ENCODE measurements around the gene PTGES3L. TPM values are rescaled to one million over a fixed set of nuclear protein-coding genes. Genes with fewer than 3 reads are reported as not detected.
A peak's percentile ranks its signal among the peaks of the same experiment; 100 is the strongest.
"Not testable (repeated sequence)": the region's sequence is repeated elsewhere in the genome, so short reads cannot be mapped to it uniquely, and the experiment has no call there.

PTGES3L gene
- total RNA-seq, 2 experiments from 2014 or later, result 0.37 to 0.86 TPM

DNA sequence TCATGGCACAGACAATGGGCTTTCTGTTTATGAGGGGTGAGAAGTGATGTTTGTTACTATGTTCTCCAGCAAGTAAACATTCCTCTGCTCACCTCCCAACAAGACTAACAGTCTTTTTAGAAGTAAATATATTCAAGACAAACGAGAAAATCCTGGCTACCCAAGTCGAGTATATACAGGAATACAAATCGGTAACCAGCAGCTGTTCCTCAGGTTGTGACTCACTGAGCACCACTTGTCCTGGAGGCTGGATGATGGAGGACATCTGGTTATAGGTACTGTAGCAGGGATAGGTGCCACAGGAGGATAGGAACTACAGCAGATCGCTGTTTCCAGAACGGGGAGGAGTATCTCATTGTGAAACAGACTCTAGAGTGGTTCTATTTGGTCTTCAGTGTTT is 13.0 kb upstream of the PTGES3L start:
- ChIA-PET CTCF (no interaction called here), POLR2A (interaction anchor here (0.6 kb wide), 1 partner anchor 179 kb away, joined by 3 read pairs; no protein-coding TSS in a partner anchor)
- Mint-ChIP-seq H3K4me1 (ENCODE audit: low read depth) (peaks cover 10% of the 10 kb centered on the region), H3K4me3 (no peak overlapping the region), H3K9me3 (ENCODE audit: insufficient read depth) (no peaks in the 10 kb centered on the region), H3K27ac (no peak overlapping the region), H3K36me3 (ENCODE audit: low read depth) (peaks cover 57% of the 10 kb centered on the region), H3K27me3 (ENCODE audit: low read depth) (no peaks in the 10 kb centered on the region)
- no peak for DNase-seq
- ATAC-seq, result no peak

DNA sequence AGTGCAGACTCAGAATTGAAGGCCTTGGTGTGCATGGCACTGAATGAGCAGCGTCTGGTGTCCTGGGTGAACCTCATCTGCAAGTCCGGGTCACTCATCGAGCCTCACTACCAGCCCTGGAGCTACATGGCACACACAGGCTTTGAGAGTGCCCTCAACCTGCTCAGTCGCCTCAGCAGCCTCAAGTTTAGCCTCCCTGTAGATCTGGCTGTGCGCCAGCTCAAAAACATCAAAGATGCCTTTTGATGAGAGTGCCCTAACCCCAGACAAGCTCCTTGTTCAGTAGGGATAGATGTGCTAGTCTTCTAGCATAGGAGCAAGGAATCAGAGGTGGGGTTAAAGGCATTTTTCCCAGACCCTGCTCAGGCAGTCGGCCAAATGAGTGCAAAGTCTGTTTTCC is 11.6 kb upstream of the PTGES3L start:
- ATAC-seq (no peak), DNase-seq (no peak)
- Mint-ChIP-seq H3K4me1 (ENCODE audit: low read depth) (no peaks in the 10 kb centered on the region), H3K27ac (peak overlapping the region; percentile 20), H3K9me3 (ENCODE audit: insufficient read depth) (no peaks in the 10 kb centered on the region), H3K36me3 (ENCODE audit: low read depth) (peaks cover 66% of the 10 kb centered on the region), H3K27me3 (ENCODE audit: low read depth) (no peaks in the 10 kb centered on the region), H3K4me3 (no peak overlapping the region)
- POLR2A ChIA-PET, result interaction anchor here (0.5 kb wide), 1 partner anchor 370 kb away, joined by 3 read pairs; no protein-coding TSS in a partner anchor
- CTCF ChIA-PET, result no interaction called here

DNA sequence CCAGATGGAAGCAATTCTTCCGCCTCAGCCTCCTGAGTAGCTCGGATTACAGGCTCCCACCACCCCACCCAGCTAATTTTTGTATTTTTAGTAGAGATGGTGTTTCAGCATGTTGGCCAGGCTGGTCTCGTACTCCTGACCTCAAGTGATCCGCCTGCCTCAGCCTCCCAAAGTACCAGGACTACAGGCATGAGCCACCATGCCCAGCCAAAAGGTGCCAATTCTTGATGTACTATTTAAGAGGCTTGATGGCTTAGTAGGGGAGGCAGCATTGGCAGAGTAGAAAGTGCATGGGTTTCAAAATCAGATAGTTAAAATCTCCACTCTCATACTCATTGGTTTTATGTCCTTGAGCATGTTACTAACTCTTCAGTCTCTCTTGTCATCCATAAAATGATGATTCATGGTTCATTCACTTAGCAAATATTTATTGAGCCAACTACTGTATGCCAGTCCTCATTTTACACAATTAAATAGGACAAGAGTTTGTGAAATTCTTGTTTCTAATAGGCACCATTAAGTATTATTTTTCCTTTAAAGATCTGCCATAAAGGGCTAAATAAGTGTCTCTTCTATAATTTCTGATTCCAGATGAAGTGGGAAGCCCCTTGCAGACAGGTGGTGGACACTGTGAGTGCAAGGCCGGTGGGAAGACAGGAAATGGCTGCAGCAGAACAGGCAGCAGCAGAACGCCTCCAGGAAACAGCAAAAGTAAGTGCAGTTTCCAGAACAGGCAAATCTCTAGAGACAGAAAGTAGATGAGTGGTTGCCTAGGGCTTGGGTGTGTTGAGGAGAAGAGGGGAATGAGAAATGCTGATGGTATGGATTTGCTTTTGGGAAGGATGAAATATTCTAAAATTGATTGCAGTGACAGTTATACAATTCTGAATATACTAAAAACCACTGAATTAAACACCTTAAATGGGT is 10.1 kb upstream of the PTGES3L start:
- H3K36me3 Mint-ChIP-seq (ENCODE audit: low read depth), result peaks cover 71% of the 10 kb centered on the region
- H3K27ac Mint-ChIP-seq, result no peak overlapping the region
- ATAC-seq (no peak), DNase-seq (no peak)
- H3K4me1 Mint-ChIP-seq (ENCODE audit: low read depth), result peaks cover 8% of the 10 kb centered on the region
- CTCF ChIA-PET, result no interaction called here
- H3K4me3 Mint-ChIP-seq, result no peak overlapping the region
- H3K27me3 Mint-ChIP-seq (ENCODE audit: low read depth), result no peaks in the 10 kb centered on the region
- no peaks in the 10 kb centered on the region for H3K9me3 Mint-ChIP-seq (ENCODE audit: insufficient read depth)
- POLR2A ChIA-PET, result interaction anchor here (0.7 kb wide), 1 partner anchor 8 kb away, joined by 3 read pairs; no protein-coding TSS in a partner anchor

DNA sequence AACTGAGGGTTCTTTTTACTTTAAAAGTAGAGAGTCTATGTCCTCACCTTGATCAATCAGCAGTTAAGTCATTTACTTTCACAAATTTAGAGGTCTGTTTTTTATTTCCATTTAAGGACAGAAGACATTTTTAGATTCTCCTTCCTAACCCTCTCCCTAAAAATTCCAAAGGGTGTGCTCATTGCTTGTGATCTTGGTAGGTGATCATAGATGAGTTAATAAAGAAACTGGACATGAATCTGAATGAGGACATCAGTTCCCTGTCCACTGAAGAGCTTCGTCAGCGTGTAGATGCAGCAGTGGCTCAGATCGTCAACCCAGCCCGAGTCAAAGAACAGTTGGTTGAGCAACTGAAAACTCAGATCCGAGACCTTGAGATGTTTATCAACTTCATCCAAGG is 9.3 kb upstream of the PTGES3L start:
- no peak overlapping the region for H3K4me3 Mint-ChIP-seq
- POLR2A ChIA-PET, result interaction anchor here (0.7 to 3.1 kb wide), 2 partner anchors 9 kb away, joined by 3 to 16 read pairs; partner anchors contain the start of gene RPL27
- H3K36me3 Mint-ChIP-seq (ENCODE audit: low read depth), result peaks cover 74% of the 10 kb centered on the region
- peaks cover 14% of the 10 kb centered on the region for H3K4me1 Mint-ChIP-seq (ENCODE audit: low read depth)
- H3K9me3 Mint-ChIP-seq (ENCODE audit: insufficient read depth), result no peaks in the 10 kb centered on the region
- no peak overlapping the region for H3K27ac Mint-ChIP-seq
- H3K27me3 Mint-ChIP-seq (ENCODE audit: low read depth), result no peaks in the 10 kb centered on the region
- CTCF ChIA-PET, result no interaction called here
- DNase-seq, result no peak
- no peak for ATAC-seq

DNA sequence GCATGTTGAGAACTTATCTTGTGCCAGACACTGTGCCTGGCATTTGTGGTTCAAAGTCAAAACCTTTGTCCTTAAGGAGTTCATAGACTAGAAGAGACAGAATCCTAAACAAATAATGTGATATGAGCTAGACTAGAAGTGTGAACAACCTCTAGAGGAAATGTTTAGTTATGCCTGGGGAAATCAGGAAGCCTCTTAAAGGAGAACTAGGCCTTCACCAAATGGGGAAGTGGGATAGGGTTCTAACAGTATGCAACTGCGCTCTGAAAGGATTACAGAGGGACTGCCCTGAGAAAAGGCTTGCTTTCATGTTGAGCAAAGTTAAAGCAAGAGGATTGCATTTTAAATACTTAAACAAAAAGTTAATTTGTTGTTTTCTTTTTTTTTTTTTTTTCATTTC is 5.3 kb upstream of the PTGES3L start:
- peaks cover 35% of the 10 kb centered on the region for H3K4me1 Mint-ChIP-seq (ENCODE audit: low read depth)
- ChIA-PET POLR2A (interaction anchor here (1.4 kb wide), 1 partner anchor 13 kb away, joined by 6 read pairs; the partner anchor contains the start of gene RPL27), CTCF (interaction anchor here (4.6 kb wide), 1 partner anchor 13 kb away, joined by 30 read pairs; the partner anchor contains the start of gene RPL27)
- no peaks in the 10 kb centered on the region for H3K27me3 Mint-ChIP-seq (ENCODE audit: low read depth)
- DNase-seq (no peak), ATAC-seq (no peak)
- peaks cover 61% of the 10 kb centered on the region for H3K36me3 Mint-ChIP-seq (ENCODE audit: low read depth)
- H3K4me3 Mint-ChIP-seq, result no peak overlapping the region
- H3K9me3 Mint-ChIP-seq (ENCODE audit: insufficient read depth), result no peaks in the 10 kb centered on the region
- H3K27ac Mint-ChIP-seq, result no peak overlapping the region

DNA sequence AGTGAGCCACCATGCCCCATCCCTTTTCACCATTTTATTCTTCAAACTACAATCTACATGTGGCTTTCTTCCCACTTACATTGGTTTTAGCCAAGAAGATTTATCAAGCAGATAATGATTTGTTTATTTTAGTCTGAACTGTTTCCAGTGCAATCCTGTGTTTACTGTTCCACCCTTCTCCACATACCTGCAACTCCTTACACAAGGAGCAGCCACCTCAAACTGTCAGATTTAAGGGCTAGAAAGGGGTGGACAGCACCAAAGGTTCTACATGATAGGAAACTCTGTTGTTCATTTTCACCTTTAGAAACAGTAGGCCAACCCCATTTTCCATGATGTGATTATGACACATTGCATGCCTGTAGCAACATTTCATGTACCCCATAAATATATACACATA is 2.4 kb upstream of the PTGES3L start:
- ATAC-seq (no peak), DNase-seq (no peak)
- CTCF ChIA-PET, result no interaction called here
- H3K27me3 Mint-ChIP-seq (ENCODE audit: low read depth), result no peaks in the 10 kb centered on the region
- H3K27ac Mint-ChIP-seq, result peak overlapping the region; percentile 46
- peak overlapping the region; percentile 96 for H3K4me3 Mint-ChIP-seq
- peaks cover 37% of the 10 kb centered on the region for H3K36me3 Mint-ChIP-seq (ENCODE audit: low read depth)
- H3K4me1 Mint-ChIP-seq (ENCODE audit: low read depth), result peaks cover 45% of the 10 kb centered on the region
- H3K9me3 Mint-ChIP-seq (ENCODE audit: insufficient read depth), result no peaks in the 10 kb centered on the region
- POLR2A ChIA-PET, result interaction anchor here (0.7 kb wide), 1 partner anchor 333 kb away, joined by 3 read pairs; no protein-coding TSS in a partner anchor

DNA sequence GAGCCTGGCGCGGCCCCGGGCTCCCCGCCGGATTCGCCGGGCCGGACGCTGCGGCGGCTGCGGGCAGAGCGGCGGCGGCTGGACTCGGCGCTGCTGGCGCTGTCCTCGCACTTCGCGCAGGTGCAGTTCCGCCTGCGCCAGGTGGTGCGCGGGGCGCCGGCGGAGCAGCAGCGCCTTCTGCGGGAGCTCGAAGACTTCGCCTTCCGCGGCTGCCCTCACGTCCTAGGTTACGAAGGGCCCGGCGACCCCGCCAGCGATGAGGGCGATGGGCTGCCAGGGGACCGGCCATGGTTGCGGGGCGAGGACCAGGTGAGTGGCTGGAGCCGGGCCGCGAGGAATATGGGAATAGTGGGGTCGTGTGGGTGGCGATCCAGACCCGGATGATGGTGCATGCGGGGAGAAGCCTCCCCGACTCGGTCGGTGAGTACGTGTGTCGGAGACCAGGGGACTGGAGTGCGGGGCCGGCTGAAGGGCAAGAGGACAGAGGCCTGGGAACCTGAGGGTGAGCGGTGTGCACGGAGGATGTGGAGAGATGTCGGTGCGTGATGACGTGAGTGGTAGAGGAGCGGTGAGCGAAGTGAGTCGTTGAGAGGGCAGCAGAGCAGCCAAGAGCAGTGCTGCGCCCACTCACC is 1.0 kb upstream of the PTGES3L start:
- CTCF ChIA-PET, result interaction anchor here (0.7 to 1.0 kb wide), 2 partner anchors 17 to 159 kb away, joined by 3 to 6 read pairs; partner anchors contain the start of gene RPL27

DNA sequence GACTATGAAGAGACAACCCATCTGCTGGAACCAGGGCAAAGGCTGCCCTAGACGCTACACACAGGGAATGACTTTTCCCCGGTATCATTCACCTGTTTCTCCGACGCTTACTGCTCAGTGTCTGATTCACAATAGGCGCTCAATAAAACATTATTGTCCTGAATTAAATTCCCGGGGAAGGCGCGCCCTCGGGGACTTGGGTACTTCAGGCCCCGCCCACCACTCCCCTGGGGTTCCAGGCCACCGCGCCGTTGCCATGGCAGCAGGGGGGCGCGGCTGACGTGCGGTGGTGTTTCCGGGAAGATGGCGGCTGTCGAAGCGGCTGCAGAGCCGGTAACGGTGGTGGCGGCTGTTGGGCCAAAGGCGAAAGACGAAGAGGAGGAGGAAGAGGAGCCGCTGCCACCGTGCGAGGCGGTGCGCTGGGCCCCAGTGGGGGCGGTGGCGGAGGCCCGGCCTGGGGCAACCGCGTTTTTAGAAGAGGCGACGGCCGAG is 440 bp upstream of the PTGES3L start, which contains the start of gene RUNDC1:
RUNDC1 (plus strand) TSS at position 292 of the 492 bp plus-strand sequence; CDS start at position 304, 12 bp downstream.
- CTCF ChIA-PET, result interaction anchor here (0.6 to 1.0 kb wide), 2 partner anchors 18 to 1792 kb away, joined by 3 to 6 read pairs; partner anchors contain the start of gene RPL27

More for the DNA sequence above, 1.0 kb upstream of the PTGES3L start:
- POLR2A ChIA-PET, result interaction anchor here (1.8 kb wide), 1 partner anchor 231 kb away, joined by 6 read pairs; the partner anchor contains the start of gene TMEM106A
- DNase-seq (peak; percentile 80), ATAC-seq (peak; percentile 76)
- Mint-ChIP-seq H3K27ac (peak overlapping the region; percentile 95), H3K4me3 (peak overlapping the region; percentile 96), H3K4me1 (ENCODE audit: low read depth) (peaks cover 45% of the 10 kb centered on the region), H3K36me3 (ENCODE audit: low read depth) (peaks cover 31% of the 10 kb centered on the region), H3K9me3 (ENCODE audit: insufficient read depth) (no peaks in the 10 kb centered on the region), H3K27me3 (ENCODE audit: low read depth) (no peaks in the 10 kb centered on the region)

DNA sequence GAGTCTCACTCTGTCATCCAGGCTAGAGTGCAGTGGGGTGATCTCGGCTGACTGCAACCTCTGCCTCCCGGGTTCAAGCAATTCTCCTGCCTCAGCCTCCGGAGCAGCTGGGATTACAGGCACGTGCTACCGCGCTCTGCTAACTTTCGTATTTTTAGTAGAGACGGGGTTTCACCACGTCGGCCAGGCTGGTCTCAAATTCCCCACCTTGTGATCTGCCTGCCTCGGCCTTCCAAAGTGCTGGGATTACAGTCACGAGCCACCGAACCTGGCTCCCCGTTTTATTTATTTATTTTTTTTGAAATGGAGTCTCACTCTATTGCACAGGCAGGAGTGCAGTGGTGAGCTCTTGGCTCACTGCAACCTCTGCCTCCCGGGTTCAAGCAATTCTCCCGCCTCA is 4.2 kb downstream of the PTGES3L start:
- not testable (repeated sequence) for H3K36me3 Mint-ChIP-seq (ENCODE audit: low read depth); H3K4me3 Mint-ChIP-seq; H3K27ac Mint-ChIP-seq; ATAC-seq; DNase-seq; H3K9me3 Mint-ChIP-seq (ENCODE audit: insufficient read depth); H3K27me3 Mint-ChIP-seq (ENCODE audit: low read depth)
- ChIA-PET POLR2A (interaction anchor here (1.0 kb wide), 1 partner anchor 22 kb away, joined by 3 read pairs; the partner anchor contains the start of gene RPL27), CTCF (interaction anchor here (0.6 to 1.3 kb wide), 3 partner anchors 10 to 22 kb away, joined by 3 read pairs; partner anchors contain the start of gene RPL27)
- peaks cover 16% of the 10 kb centered on the region for H3K4me1 Mint-ChIP-seq (ENCODE audit: low read depth)

More for the DNA sequence above, 440 bp upstream of the PTGES3L start, which contains the start of gene RUNDC1:
- peak; percentile 93 for DNase-seq
- POLR2A ChIA-PET, result interaction anchor here (1.8 to 2.5 kb wide), 2 partner anchors 18 to 231 kb away, joined by 6 to 18 read pairs; partner anchors contain the start of genes RPL27 and TMEM106A
- H3K27ac Mint-ChIP-seq, result peak within 1 kb of the TSS; percentile 95
- H3K9me3 Mint-ChIP-seq (ENCODE audit: insufficient read depth), result no peaks in the 10 kb centered on the region
- ATAC-seq, result peak; percentile 78
- H3K36me3 Mint-ChIP-seq (ENCODE audit: low read depth), result peaks cover 27% of the 10 kb centered on the region
- peaks cover 41% of the 10 kb centered on the region for H3K4me1 Mint-ChIP-seq (ENCODE audit: low read depth)
- H3K27me3 Mint-ChIP-seq (ENCODE audit: low read depth), result no peaks in the 10 kb centered on the region
- peak within 1 kb of the TSS; percentile 96 for H3K4me3 Mint-ChIP-seq

DNA sequence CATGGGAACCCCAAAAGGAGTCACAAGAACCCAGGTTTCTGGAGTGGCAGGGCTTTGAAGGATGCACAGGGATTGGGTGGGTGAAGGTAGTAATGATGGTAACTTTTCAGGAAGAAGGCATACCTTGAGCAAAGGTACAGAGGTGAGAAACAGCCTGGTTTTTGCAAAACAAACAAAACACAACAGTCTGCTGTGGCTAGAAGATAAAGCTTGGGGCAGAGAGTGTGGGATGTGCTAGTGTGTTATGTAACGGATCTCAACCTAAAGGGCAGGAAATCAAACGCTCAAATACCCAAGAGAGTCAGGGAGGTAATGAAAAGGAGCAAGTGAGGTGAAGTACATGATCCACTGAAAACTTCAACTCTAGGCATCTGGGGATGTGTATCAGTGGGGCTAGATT is 4.6 kb downstream of the PTGES3L start:
- no peak for ATAC-seq
- no peaks in the 10 kb centered on the region for H3K27me3 Mint-ChIP-seq (ENCODE audit: low read depth)
- H3K4me3 Mint-ChIP-seq, result no peak overlapping the region
- no peak overlapping the region for H3K27ac Mint-ChIP-seq
- H3K4me1 Mint-ChIP-seq (ENCODE audit: low read depth), result peaks cover 16% of the 10 kb centered on the region
- ChIA-PET POLR2A (interaction anchor here (1.0 kb wide), 1 partner anchor 23 kb away, joined by 3 read pairs; the partner anchor contains the start of gene RPL27), CTCF (interaction anchor here (1.3 kb wide), 1 partner anchor 23 kb away, joined by 3 read pairs; the partner anchor contains the start of gene RPL27)
- H3K36me3 Mint-ChIP-seq (ENCODE audit: low read depth), result no peaks in the 10 kb centered on the region
- DNase-seq, result no peak
- H3K9me3 Mint-ChIP-seq (ENCODE audit: insufficient read depth), result no peaks in the 10 kb centered on the region

DNA sequence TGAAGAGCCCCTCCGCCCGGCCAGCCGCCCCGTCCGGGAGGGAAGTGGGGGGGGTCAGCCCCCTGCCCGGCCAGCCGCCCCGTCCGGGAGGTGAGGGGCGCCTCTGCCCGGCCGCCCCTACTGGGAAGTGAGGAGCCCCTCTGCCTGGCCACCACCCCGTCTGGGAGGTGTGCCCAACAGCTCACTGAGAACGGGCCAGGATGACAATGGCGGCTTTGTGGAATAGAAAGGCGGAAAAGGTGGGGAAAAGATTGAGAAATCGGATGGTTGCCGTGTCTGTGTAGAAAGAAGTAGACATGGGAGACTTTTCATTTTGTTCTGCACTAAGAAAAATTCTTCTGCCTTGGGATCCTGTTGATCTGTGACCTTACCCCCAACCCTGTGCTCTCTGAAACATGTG is 6.6 kb downstream of the PTGES3L start:
- H3K9me3 Mint-ChIP-seq (ENCODE audit: insufficient read depth); ATAC-seq; H3K4me1 Mint-ChIP-seq (ENCODE audit: low read depth); H3K4me3 Mint-ChIP-seq; H3K27ac Mint-ChIP-seq; POLR2A ChIA-PET; H3K27me3 Mint-ChIP-seq (ENCODE audit: low read depth); H3K36me3 Mint-ChIP-seq (ENCODE audit: low read depth); CTCF ChIA-PET; DNase-seq: not testable (repeated sequence)

Data from activated CD8-positive, alpha-beta T cell treated with anti-CD3 and anti-CD28 coated beads, Interleukin-2, amount 10 ng/mL, durations not matched to agents 7 days and 5 days (primary cell).